HCT116 (cell line): ENCODE results near the gene LRRFIP1. TPM values are rescaled to one million over a fixed set of nuclear protein-coding genes. Genes with fewer than 3 reads are reported as not detected.

ENCODE experiments used
- ATAC-seq: fragments of 200-7000 bp; cut with Tn5 transposase; 2 replicates; pipeline ENCODE4 v1.9.1; 2020; ENCODE audit warnings: mild to moderate bottlenecking, moderate library complexity
- BruUV-seq: library from RNA; stranded (reverse); fragments of 400-500 nt; replicated peaks from 2 replicates; lab custom pipeline; 2021; lab: Mats Ljungman, UMichigan
- CTCF ChIA-PET: fragments of 300-600 bp; sonication (Branson Sonifier 250); formaldehyde crosslinking; loops from one replicate; lab custom pipeline; 2021; ENCODE audit warnings: antibody characterized with exemption; lab: Charles Lee
- POLR2A ChIA-PET: fragments of 300-600, 350-600 bp; sonication (Branson Sonifier 250); formaldehyde crosslinking; loops from one replicate; lab custom pipeline; 2021; ENCODE audit warnings: antibody characterized with exemption; lab: Charles Lee
- RAD21 ChIA-PET, 2 experiments: fragments of 300-600 bp; sonication (Branson Sonifier 250); formaldehyde crosslinking; loops; one replicate each; lab custom pipeline; 2023; ENCODE audit warnings: low total read pairs in 2 of 2; ENCODE audit not compliant: uncharacterized antibody in 2 of 2, unreplicated experiment in 2 of 2, low non-redundant PET in 1 of 2; lab: Charles Lee
- DNase-seq: peaks from one replicate; pipeline ENCODE4 v3.0.0-alpha.2; 2010; ENCODE audit warnings: low read depth, low spot score
- H2AFZ ChIP-seq: fragments of 200-600 bp; shearing (Covaris generic), sonication (generic); 2 replicates; pipeline ENCODE4 v1.6.1; 2017; ENCODE audit warnings: low read depth, mixed run types, mixed read lengths, antibody characterized with exemption, low read length; ENCODE audit not compliant: poor library complexity, severe bottlenecking
- H3K27ac ChIP-seq: 2 replicates; pipeline ENCODE4 v1.5.1; 2012; ENCODE audit warnings: low read depth, low read length
- H3K27me3 ChIP-seq: fragments of 200-600 bp; sonication (generic); 2 replicates; pipeline ENCODE4 v1.6.1; 2016; ENCODE audit warnings: mixed run types, low read length, mixed read lengths; ENCODE audit not compliant: insufficient read depth
- H3K36me3 ChIP-seq, 2 experiments: fragments of 200-500 bp in 1 of 2; fragments of 200-600 bp in 1 of 2; sonication (Bioruptor generic) in 1 of 2; sonication (generic) in 1 of 2; 2 replicates each; pipeline versions ENCODE4 v1.5.1 to v1.6.1; 2014 to 2016; ENCODE audit warnings: low read length in 2 of 2, inconsistent platforms in 1 of 2, mixed read lengths in 1 of 2, mixed run types in 1 of 2; ENCODE audit not compliant: insufficient read depth in 2 of 2, control insufficient read depth in 1 of 2
- H3K4me1 ChIP-seq, 2 experiments: fragments of 200-600 bp in 1 of 2; sonication (generic) in 1 of 2; 2 replicates each; pipeline versions ENCODE4 v1.5.1 to v1.6.1; 2012 to 2017; ENCODE audit warnings: low read length in 2 of 2, inconsistent platforms in 1 of 2, mild to moderate bottlenecking in 1 of 2, mixed read lengths in 1 of 2, mixed run types in 1 of 2, moderate library complexity in 1 of 2; ENCODE audit not compliant: insufficient read depth in 2 of 2, control insufficient read depth in 1 of 2
- H3K4me2 ChIP-seq: fragments of 200-600 bp; sonication (generic); 2 replicates; pipeline ENCODE4 v1.6.1; 2017; ENCODE audit warnings: mixed run types, low read length, mixed read lengths
- H3K4me3 ChIP-seq, 2 experiments: fragments of 200-600 bp in 1 of 2; sonication (generic) in 1 of 2; replicated peaks in 1 of 2; 2 replicates each; pipeline ENCODE4 v1.5.1; 2011 to 2016; ENCODE audit warnings: low read length in 2 of 2, control low read depth in 1 of 2, low read depth in 1 of 2, mild to moderate bottlenecking in 1 of 2, mixed read lengths in 1 of 2, mixed run types in 1 of 2
- H3K79me2 ChIP-seq: fragments of 200-600 bp; sonication (generic); 2 replicates; pipeline ENCODE4 v1.6.1; 2017; ENCODE audit warnings: mild to moderate bottlenecking, mixed run types, low read length, moderate library complexity, mixed read lengths; ENCODE audit not compliant: insufficient read depth
- H3K9ac ChIP-seq: fragments of 200-600 bp; sonication (generic); 2 replicates; pipeline ENCODE4 v1.6.1; 2016; ENCODE audit warnings: low read length, mixed read lengths
- H3K9me2 ChIP-seq: fragments of 200-600 bp; sonication (generic), shearing (Covaris generic); 2 replicates; pipeline ENCODE4 v1.6.1; 2017; ENCODE audit warnings: mixed run types, mild to moderate bottlenecking, moderate library complexity; ENCODE audit not compliant: insufficient read depth
- H3K9me3 ChIP-seq, 2 experiments: fragments of 200-500 bp in 1 of 2; fragments of 200-600 bp in 1 of 2; sonication (Bioruptor generic) in 1 of 2; sonication (generic) in 1 of 2; 2 replicates each; pipeline ENCODE4 v1.6.1; 2014 to 2017; ENCODE audit warnings: low read length in 2 of 2, mixed read lengths in 2 of 2, inconsistent platforms in 1 of 2, low read depth in 1 of 2, mild to moderate bottlenecking in 1 of 2, mixed run types in 1 of 2, moderate library complexity in 1 of 2; ENCODE audit not compliant: control insufficient read depth in 1 of 2, insufficient read depth in 1 of 2
- H4K20me1 ChIP-seq: fragments of 200-600 bp; sonication (generic), shearing (Covaris generic); 2 replicates; pipeline ENCODE4 v1.6.1; 2017; ENCODE audit warnings: mixed run types, mild to moderate bottlenecking, moderate library complexity; ENCODE audit not compliant: insufficient read depth
- CBX3 ChIP-seq: IDR thresholded peaks from 2 replicates; pipeline ENCODE4 v1.6.1; 2012; ENCODE audit warnings: low read depth
- CEBPB ChIP-seq: IDR thresholded peaks from 2 replicates; pipeline ENCODE4 v1.6.1; 2012; ENCODE audit warnings: low read depth
- CTCF ChIP-seq, 3 experiments: fragments of 200-600 bp in 1 of 3; sonication (generic) in 1 of 3; IDR thresholded peaks in 2 of 3; conservative IDR thresholded peaks in 1 of 3; 2 replicates each; pipeline ENCODE4 v1.5.1; 2012 to 2017; ENCODE audit warnings: low read depth in 2 of 3, low read length in 2 of 3, antibody characterized with exemption in 1 of 3, borderline replicate concordance in 1 of 3, control low read depth in 1 of 3, mild to moderate bottlenecking in 1 of 3, mixed read lengths in 1 of 3, mixed run types in 1 of 3, moderate library complexity in 1 of 3; ENCODE audit not compliant: insufficient read depth in 1 of 3
- EZH2 ChIP-seq: fragments of 200-600 bp; sonication (generic); IDR thresholded peaks from 2 replicates; pipeline ENCODE4 v1.6.1; 2017; ENCODE audit warnings: antibody characterized with exemption, mixed run types
- EZH2phosphoT487 ChIP-seq: fragments of 200-600 bp; IDR thresholded peaks from 2 replicates; pipeline ENCODE4 v1.6.1; 2018; ENCODE audit warnings: antibody characterized with exemption, borderline replicate concordance
- FOSL1 ChIP-seq: IDR thresholded peaks from 2 replicates; pipeline ENCODE4 v1.6.1; 2012; ENCODE audit warnings: low read depth
- JUND ChIP-seq: IDR thresholded peaks from 2 replicates; pipeline ENCODE4 v1.6.1; 2012
- MAX ChIP-seq: IDR thresholded peaks from 2 replicates; pipeline ENCODE4 v1.6.1; 2012
- POLR2A ChIP-seq: IDR thresholded peaks from 2 replicates; pipeline ENCODE4 v1.7.0; 2011; ENCODE audit warnings: borderline replicate concordance; ENCODE audit not compliant: insufficient read depth, insufficient read length; ENCODE audit errors: extremely low read depth
- RAD21 ChIP-seq: IDR thresholded peaks from 2 replicates; pipeline ENCODE4 v1.6.1; 2012; ENCODE audit warnings: low read depth, mild to moderate bottlenecking
- SP1 ChIP-seq: IDR thresholded peaks from 2 replicates; pipeline ENCODE4 v1.6.1; 2012; ENCODE audit warnings: low read depth
- YY1 ChIP-seq: IDR thresholded peaks from 2 replicates; pipeline ENCODE4 v1.6.1; 2011; ENCODE audit warnings: low read length, low read depth, moderate library complexity, mild to moderate bottlenecking; ENCODE audit not compliant: insufficient replicate concordance; ENCODE audit errors: extremely low read depth
- ZFX ChIP-seq: fragments of 450-650 bp; IDR thresholded peaks from 2 replicates; pipeline ENCODE4 v1.6.1; 2017
- intact Hi-C: fragments of 100-400 bp; cut with micrococcal nuclease; formaldehyde crosslinking; loops from 2 replicates; pipeline ENCODE4 v1.10.0; 2022
- total RNA-seq: library from RNA; stranded (reverse); gene quantifications from one replicate; pipeline ENCODE4 v1.2.1, GENCODE V29; 2021; ENCODE audit not compliant: unreplicated experiment
- TF ChIP-seq, protein P1 (sequence below): IDR thresholded peaks from 2 replicates; pipeline ENCODE4 v1.6.1; 2012; ENCODE audit warnings: low read depth

The LRRFIP1 gene
- total RNA-seq, 1 experiment from 2014 or later = 76.9 TPM

GRCh38 chr2:237738255-237738654 is 110.9 kb downstream of the LRRFIP1 start:
- Histone ChIP-seq H3K4me1 (peaks cover 0 to 30% of the 10 kb centered on the region in 2 experiments; a peak in 3 of 4 replicates), H3K9me3 (no peaks in the 10 kb centered on the region), H3K4me3 (no peak overlapping the region), H3K9me2 (no peaks in the 10 kb centered on the region), H3K27ac (no peak overlapping the region), H3K36me3 (no peaks in the 10 kb centered on the region), H3K79me2 (peaks cover 75% of the 10 kb centered on the region), H3K4me2 (no peak overlapping the region), H2AFZ (no peak overlapping the region), H3K27me3 (no peaks in the 10 kb centered on the region), H3K9ac (no peak overlapping the region), H4K20me1 (no peaks in the 10 kb centered on the region)
- TF ChIP-seq POLR2A (no peak), FOSL1 (no peak), JUND (no peak), YY1 (no peak), SP1 (no peak), CTCF (IDR thresholded peaks at IDR 0.05 in 2 of 3, conservative IDR thresholded peaks at IDR 0.05 in 1 of 3; ENCODE audit: borderline replicate concordance in 1 of 3, insufficient read depth in 1 of 3, low read depth in 2 of 3, low read length in 2 of 3) (no peak), RAD21 (no peak), CEBPB (no peak), EZH2phosphoT487 (no peak), CBX3 (no peak), EZH2 (no peak), MAX (no peak), ZFX (no peak)
- TF ChIP-seq, protein P1, sequence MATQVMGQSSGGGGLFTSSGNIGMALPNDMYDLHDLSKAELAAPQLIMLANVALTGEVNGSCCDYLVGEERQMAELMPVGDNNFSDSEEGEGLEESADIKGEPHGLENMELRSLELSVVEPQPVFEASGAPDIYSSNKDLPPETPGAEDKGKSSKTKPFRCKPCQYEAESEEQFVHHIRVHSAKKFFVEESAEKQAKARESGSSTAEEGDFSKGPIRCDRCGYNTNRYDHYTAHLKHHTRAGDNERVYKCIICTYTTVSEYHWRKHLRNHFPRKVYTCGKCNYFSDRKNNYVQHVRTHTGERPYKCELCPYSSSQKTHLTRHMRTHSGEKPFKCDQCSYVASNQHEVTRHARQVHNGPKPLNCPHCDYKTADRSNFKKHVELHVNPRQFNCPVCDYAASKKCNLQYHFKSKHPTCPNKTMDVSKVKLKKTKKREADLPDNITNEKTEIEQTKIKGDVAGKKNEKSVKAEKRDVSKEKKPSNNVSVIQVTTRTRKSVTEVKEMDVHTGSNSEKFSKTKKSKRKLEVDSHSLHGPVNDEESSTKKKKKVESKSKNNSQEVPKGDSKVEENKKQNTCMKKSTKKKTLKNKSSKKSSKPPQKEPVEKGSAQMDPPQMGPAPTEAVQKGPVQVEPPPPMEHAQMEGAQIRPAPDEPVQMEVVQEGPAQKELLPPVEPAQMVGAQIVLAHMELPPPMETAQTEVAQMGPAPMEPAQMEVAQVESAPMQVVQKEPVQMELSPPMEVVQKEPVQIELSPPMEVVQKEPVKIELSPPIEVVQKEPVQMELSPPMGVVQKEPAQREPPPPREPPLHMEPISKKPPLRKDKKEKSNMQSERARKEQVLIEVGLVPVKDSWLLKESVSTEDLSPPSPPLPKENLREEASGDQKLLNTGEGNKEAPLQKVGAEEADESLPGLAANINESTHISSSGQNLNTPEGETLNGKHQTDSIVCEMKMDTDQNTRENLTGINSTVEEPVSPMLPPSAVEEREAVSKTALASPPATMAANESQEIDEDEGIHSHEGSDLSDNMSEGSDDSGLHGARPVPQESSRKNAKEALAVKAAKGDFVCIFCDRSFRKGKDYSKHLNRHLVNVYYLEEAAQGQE = no peak
- DNase-seq (no peak), ATAC-seq (no peak)
- POLR2A ChIA-PET = no interaction called here
- CTCF ChIA-PET = no interaction called here
- RAD21 ChIA-PET = no interaction called here
- BruUV-seq = no TSS peak
- intact Hi-C loops = no loop called here
